ENCODE measurements around the gene CHCHD6. TPM values are rescaled to one million over a fixed set of nuclear protein-coding genes. Genes with fewer than 3 reads are reported as not detected.
A peak's percentile ranks its signal among the peaks of the same experiment; 100 is the strongest.

The CHCHD6 gene
- total RNA-seq, 8 experiments from 2014 or later, result 13.9 to 71.2 (median 45.4) TPM

- Histone ChIP-seq H3K4me3 (no peak overlapping the region), H3K4me1 (replicated peaks in 1 of 2) (no peaks in the 10 kb centered on the region), H3K27ac (no peak overlapping the region)
- in situ Hi-C loops (cut with MboI; ENCODE audit: low pct_unique_long_range_greater_than_20kb in 2 of 9, low sequenced_read_pairs in 9 of 9, unreplicated experiment in 9 of 9), result no loop called here
- ATAC-seq (replicated peaks in 6 of 8), result peak in 4 of 8 experiments; percentile 15 to 34 (median 22)
- 0 to 70% (median 33%) methylated on average over 1 to 4 of the region's 5 CpGs; no CpG with 5 or more reads in 3 of the 10 experiments for WGBS, 10 experiments
These were observed 39.3 kb upstream of the CHCHD6 start for GRCh38 chr3:126664591-126665214.

GRCh38 chr3:126665221-126665936 lies 38.7 kb upstream of the CHCHD6 start:
- Histone ChIP-seq H3K4me1 (replicated peaks in 1 of 2) (no peaks in the 10 kb centered on the region), H3K4me3 (no peak overlapping the region), H3K27ac (no peak overlapping the region)
- in situ Hi-C loops (cut with MboI; ENCODE audit: low pct_unique_long_range_greater_than_20kb in 2 of 9, low sequenced_read_pairs in 9 of 9, unreplicated experiment in 9 of 9), result no loop called here
- 56 to 100% (median 88%) methylated on average over 1 to 3 of the region's 6 CpGs; no CpG with 5 or more reads in 4 of the 10 experiments for WGBS, 10 experiments
- ATAC-seq (replicated peaks in 6 of 8), result no peak

DNA sequence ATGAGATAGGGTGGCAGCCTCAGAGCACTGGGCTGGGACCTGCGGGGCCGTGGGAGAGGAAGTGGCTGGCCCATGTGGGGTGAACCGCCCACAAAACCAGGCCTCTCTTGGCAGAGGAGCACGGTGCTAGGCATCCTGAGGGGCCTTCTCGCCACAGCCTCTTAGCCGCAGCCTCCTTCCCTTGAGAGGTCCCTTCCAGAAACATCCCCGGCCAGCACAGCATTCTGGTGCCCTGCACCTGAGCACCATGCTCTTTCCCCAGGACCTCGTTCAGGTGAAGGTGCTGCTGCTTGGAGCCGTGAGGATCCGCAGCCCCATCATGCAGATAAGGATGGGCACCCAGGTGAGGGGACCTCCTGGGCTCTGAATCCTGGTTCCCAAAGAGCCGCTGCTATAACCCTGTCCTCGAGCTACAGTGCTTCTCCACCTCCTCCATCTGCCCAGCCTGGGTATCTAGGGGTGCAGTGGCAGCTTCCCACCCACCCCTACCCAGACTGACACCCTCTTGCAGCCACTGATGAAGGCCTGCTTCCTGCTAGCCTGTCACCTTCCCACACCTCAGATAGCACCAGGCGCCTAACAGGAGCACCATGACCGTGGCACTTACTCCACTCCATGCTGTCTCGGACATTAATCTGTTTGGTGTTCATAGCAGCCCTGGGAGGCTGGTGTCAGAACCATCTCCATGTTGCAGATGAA lies 37.9 kb upstream of the CHCHD6 start:
- in situ Hi-C loops (cut with MboI; ENCODE audit: low pct_unique_long_range_greater_than_20kb in 2 of 9, low sequenced_read_pairs in 9 of 9, unreplicated experiment in 9 of 9), result no loop called here
- ATAC-seq (replicated peaks in 6 of 8), result no peak
- no peak overlapping the region for H3K4me3 ChIP-seq
- 72 to 100% methylated on average over 1 to 2 of the region's 15 CpGs; no CpG with 5 or more reads in 8 of the 10 experiments for WGBS, 10 experiments
- H3K27ac ChIP-seq, result no peak overlapping the region
- H3K4me1 ChIP-seq (replicated peaks in 1 of 2), result no peaks in the 10 kb centered on the region

DNA sequence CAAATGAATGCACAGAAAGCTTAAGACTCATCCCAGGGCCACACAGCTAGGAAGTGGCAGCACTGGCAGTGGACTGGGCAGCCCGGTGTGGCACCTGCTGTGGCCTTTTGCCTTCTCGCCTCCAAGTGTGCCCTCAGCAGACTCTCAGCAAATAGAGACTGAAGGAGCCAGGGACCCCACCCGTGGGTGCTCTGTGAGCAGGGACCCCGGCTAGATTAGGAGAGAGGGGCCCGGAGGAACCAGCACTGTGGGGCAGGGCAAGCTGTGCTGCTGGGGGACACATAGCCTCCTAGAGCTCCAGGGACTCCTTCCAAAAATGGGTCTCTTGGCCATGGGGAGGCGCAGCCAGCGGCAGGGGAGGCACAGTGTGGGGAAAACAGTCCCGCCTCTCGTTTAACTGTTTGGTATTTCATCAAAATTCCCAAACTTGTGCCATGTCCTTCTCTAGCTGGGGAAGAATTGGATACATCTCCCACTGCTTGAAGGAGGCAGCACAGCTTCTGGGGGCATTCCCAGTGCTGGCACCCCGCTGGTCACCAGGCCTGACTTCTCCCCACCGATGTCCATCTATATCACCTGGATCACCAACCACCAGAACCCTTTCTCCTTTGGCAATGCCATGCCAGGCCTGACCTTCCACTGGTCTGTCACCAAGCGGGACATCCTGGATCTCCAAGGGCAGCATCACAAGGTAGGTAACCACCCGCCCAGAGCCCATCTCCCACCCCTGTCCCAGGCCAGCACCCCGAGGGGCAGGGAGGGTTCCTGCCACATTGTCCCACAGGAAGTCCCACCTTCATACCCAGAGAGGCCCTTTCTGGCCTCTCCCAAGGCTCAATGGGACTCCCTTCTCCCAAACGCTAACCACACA lies 37.1 kb upstream of the CHCHD6 start:
- in situ Hi-C loops (cut with MboI; ENCODE audit: low pct_unique_long_range_greater_than_20kb in 2 of 9, low sequenced_read_pairs in 9 of 9, unreplicated experiment in 9 of 9), result no loop called here
- Histone ChIP-seq H3K4me3 (no peak overlapping the region), H3K4me1 (replicated peaks in 1 of 2) (no peaks in the 10 kb centered on the region), H3K27ac (no peak overlapping the region)
- no peak for ATAC-seq (replicated peaks in 6 of 8)
- 89 to 100% (median 96%) methylated on average over 1 to 3 of the region's 15 CpGs; no CpG with 5 or more reads in 6 of the 10 experiments for WGBS, 10 experiments

GRCh38 chr3:126667631-126668449 lies 36.2 kb upstream of the CHCHD6 start:
- no peak overlapping the region for H3K27ac ChIP-seq
- in situ Hi-C loops (cut with MboI; ENCODE audit: low pct_unique_long_range_greater_than_20kb in 2 of 9, low sequenced_read_pairs in 9 of 9, unreplicated experiment in 9 of 9), result no loop called here
- H3K4me3 ChIP-seq, result no peak overlapping the region
- ATAC-seq (replicated peaks in 6 of 8), result no peak
- no peaks in the 10 kb centered on the region for H3K4me1 ChIP-seq (replicated peaks in 1 of 2)
- WGBS, 10 experiments, result 0 to 93% (median 75%) methylated on average over 1 to 8 of the region's 15 CpGs; no CpG with 5 or more reads in 5 of the 10 experiments

GRCh38 chr3:126668450-126669401 lies 35.3 kb upstream of the CHCHD6 start:
- 51 to 100% (median 71%) methylated on average over 1 to 7 of the region's 13 CpGs; no CpG with 5 or more reads in 4 of the 10 experiments for WGBS, 10 experiments
- H3K27ac ChIP-seq, result no peak overlapping the region
- H3K4me1 ChIP-seq (replicated peaks in 1 of 2), result no peaks in the 10 kb centered on the region
- in situ Hi-C loops (cut with MboI; ENCODE audit: low pct_unique_long_range_greater_than_20kb in 2 of 9, low sequenced_read_pairs in 9 of 9, unreplicated experiment in 9 of 9), result no loop called here
- H3K4me3 ChIP-seq, result no peak overlapping the region
- no peak for ATAC-seq (replicated peaks in 6 of 8)

DNA sequence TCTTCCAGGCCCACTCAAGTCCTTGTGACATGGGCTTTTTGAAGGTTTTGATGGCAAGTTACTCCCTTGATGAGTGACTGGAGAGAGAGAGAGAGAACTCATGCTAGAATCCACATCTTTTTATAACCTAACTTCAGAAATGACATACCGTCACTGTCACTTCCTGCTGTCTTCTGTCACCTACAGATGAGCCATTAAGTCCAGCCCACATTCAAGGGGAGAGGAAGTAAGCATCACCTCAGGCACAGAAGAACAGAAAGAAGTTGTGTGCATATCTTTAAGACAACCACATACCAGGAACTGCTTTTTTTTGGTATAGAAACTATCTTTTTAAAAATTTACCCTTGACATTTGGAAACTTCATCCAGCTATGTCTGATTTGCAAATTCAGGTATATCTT lies 32.5 kb upstream of the CHCHD6 start:
- WGBS, 10 experiments, result 40 to 100% (median 87%) methylated on average over 1 of the region's 1 CpG; no CpG with 5 or more reads in 4 of the 10 experiments
- no peak for ATAC-seq (replicated peaks in 6 of 8)
- Histone ChIP-seq H3K27ac (no peak overlapping the region), H3K4me3 (no peak overlapping the region), H3K4me1 (replicated peaks in 1 of 2) (no peaks in the 10 kb centered on the region)
- in situ Hi-C loops (cut with MboI; ENCODE audit: low pct_unique_long_range_greater_than_20kb in 2 of 9, low sequenced_read_pairs in 9 of 9, unreplicated experiment in 9 of 9), result loop anchor here in 1 of 9 experiments (10.0 kb wide), 1 partner anchor 303 kb away; no protein-coding TSS in a partner anchor

DNA sequence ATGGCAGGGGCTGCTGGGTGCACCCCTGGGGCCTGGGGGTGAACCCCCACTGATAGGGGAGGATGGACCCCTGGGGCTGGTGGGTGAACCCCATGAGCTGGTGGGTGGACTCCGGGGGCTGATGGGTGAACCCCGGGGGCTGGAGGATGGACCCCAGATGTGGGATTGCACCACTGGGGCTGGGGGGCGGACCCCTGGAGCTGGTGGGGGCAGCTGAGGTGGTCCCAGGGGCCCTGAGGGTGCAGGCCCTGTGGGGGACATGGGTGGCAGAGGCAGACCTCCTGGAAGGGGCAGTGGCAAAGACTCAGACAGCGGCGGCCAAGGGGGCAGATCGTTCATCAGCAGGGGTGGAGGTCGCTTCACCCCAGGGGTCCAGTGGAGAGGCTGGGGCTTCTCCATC lies 31.7 kb upstream of the CHCHD6 start:
- in situ Hi-C loops (cut with MboI; ENCODE audit: low pct_unique_long_range_greater_than_20kb in 2 of 9, low sequenced_read_pairs in 9 of 9, unreplicated experiment in 9 of 9), result loop anchor here in 1 of 9 experiments (10.0 kb wide), 1 partner anchor 302 kb away; no protein-coding TSS in a partner anchor
- WGBS, 10 experiments, result no CpG with 5 or more reads among the region's 7 CpGs
- ATAC-seq (replicated peaks in 6 of 8), result no peak
- Histone ChIP-seq H3K4me1 (replicated peaks in 1 of 2) (no peaks in the 10 kb centered on the region), H3K4me3 (no peak overlapping the region), H3K27ac (no peak overlapping the region)

- WGBS, 10 experiments, result 60 to 100% (median 81%) methylated on average over 1 to 4 of the region's 6 CpGs; no CpG with 5 or more reads in 7 of the 10 experiments
- Histone ChIP-seq H3K4me1 (replicated peaks in 1 of 2) (no peaks in the 10 kb centered on the region), H3K4me3 (no peak overlapping the region), H3K27ac (no peak overlapping the region)
- in situ Hi-C loops (cut with MboI; ENCODE audit: low pct_unique_long_range_greater_than_20kb in 2 of 9, low sequenced_read_pairs in 9 of 9, unreplicated experiment in 9 of 9), result loop anchor here in 1 of 9 experiments (10.0 kb wide), 1 partner anchor 302 kb away; no protein-coding TSS in a partner anchor
- ATAC-seq (replicated peaks in 6 of 8), result no peak
These were observed 31.3 kb upstream of the CHCHD6 start for GRCh38 chr3:126672741-126673140.

GRCh38 chr3:126676919-126677705 lies 26.9 kb upstream of the CHCHD6 start:
- peak in 2 of 8 experiments; percentile 42 to 62 for ATAC-seq (replicated peaks in 6 of 8)
- H3K27ac ChIP-seq, result no peak overlapping the region
- 10 to 90% (median 68%) methylated on average over 1 to 5 of the region's 7 CpGs for WGBS, 10 experiments
- H3K4me1 ChIP-seq (replicated peaks in 1 of 2), result peaks cover 19 to 22% of the 10 kb centered on the region in 2 donors
- in situ Hi-C loops (cut with MboI; ENCODE audit: low pct_unique_long_range_greater_than_20kb in 2 of 9, low sequenced_read_pairs in 9 of 9, unreplicated experiment in 9 of 9), result loop anchor here in 3 of 9 experiments (10.0 to 25.0 kb wide), 3 partner anchors 298 to 860 kb away; no protein-coding TSS in a partner anchor
- H3K4me3 ChIP-seq, result no peak overlapping the region

Data from motor neuron (in vitro differentiated cells).